ENCODE data around the gene SNX20.
A peak's percentile ranks its signal among the peaks of the same experiment; 100 is the strongest.

SNX20 gene

DNA sequence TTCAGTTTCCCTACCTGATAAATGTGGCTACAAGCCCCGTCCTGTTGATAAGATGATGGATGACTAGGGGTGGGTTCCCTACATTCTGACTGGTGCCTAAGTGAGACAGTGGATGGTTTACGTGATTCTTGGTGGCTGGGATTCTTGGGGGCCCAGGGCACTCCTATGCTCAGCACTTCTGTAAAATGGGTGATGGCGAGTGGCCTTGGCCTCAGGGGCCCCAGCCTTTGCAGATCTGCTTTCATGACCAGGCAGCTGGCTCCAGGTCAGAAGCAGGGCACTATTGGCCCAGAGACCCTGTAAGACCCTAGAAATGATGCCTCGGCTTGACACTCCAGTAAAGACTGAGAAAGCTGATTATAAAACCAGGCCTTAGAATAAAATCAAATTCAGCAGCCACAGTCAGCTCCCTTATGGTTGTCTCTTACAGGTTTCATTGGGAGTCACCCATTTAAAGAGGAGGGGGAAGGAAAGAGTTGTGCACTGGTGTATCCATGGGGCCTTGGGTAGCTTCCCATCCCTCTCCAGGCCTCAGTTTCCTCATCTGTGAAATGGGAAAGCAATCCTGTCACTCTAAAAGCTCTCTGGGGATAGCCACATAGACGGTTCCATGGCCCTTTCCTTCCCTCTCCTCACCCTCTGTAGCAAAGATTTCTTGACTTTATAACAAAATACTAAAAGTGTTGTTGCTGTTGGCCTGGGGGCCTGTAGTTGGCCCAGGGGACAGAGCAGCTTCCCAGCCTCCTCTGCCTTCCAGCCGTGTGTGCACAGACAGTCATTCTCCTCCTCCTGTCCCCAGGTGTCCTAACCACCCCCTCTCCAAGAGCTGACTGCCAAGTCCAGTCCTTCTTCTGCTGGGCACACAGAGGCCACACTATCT, 1.2 kb downstream of the SNX20 start:
- no peak for DNase-seq (ENCODE audit: low spot score)

DNA sequence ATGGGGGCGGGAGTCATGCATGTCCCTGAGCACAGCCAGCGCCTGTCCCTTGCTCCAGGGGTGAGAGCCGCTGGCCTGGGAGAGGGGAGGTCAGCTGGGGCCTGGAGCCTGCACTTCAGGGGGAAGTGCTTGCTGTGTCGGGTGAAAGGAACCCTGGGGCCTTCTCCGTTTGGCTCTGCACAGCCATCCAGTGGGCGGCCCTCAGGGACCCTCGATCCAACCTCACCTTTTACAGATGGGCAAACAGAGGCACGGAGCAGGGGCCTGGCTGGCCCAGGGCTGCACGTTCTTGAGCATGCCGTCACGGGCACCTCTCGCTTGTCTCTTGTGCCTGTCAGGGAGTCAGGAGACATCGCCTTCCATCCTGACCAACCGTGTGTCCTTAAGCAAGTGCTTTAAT, 1.8 kb downstream of the SNX20 start:
- no peak for DNase-seq (ENCODE audit: low spot score)

DNA sequence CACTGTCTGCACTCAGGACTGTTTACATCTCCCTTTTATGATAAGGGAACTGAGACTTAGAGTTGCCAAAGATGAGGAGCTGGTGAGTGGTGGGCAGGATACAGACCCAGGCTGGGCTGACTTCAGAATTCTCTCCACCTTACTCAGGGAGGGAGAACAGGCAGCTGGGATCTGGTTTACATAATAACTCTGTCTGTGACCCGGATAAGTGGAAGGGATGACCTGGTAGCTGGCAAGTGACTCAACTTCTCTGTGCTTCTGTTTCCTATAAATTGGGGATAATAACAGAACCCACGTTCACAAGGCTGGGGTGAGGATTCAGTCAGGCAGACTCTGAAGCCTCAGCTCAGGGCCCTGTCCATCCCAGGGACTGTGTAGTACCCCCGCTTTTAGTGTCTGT, 2.6 kb downstream of the SNX20 start:
- DNase-seq (ENCODE audit: low spot score), result no peak

DNA sequence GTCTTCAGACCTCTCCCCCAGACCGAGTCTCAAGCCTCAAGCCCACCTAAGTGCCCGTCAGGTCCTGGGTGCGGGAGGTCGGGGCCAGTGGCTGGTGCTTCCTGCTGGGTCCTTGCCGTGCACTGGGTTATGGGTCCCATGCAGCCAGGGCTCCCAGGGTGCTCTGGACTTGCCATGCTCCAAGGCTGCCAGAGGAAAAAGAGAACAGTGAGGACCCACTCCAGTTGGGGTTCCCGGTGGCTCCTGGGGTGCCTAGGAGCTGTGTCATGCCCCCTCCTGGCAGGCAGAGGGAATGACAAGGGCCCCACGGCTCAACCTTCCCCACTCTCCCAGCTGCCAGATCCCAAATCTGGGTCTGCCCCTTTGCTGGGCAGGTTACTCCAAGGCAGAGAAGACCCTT, 3.8 kb downstream of the SNX20 start:
- peak; percentile 29 for DNase-seq (ENCODE audit: low spot score)

DNA sequence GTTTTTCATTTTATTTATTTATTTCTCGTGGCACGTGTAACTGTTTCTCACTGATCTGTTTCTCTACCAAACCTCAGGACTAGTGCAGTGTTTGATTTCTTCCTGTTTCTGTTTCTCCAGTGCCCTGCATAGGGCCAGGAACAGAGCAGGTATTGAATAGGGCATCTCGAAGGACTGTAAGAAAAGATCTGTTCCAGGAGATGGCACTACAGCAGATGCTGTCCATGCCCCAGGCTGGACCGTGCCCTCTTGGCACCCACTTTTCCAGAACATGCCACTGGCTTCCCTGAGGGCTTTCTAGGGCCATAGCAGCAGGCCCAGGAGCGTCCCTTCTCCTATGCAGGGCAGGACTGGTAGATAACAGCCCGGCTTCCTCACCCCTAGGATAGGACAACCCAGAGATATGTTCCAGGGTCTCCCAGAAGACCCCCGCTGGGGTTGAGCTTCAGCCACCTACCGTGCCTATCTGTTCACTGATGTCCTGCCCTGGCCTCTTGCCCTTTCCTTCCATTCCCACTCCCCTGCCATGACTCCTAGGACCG, 4.4 kb downstream of the SNX20 start:
- no peak for DNase-seq (ENCODE audit: low spot score)

DNA sequence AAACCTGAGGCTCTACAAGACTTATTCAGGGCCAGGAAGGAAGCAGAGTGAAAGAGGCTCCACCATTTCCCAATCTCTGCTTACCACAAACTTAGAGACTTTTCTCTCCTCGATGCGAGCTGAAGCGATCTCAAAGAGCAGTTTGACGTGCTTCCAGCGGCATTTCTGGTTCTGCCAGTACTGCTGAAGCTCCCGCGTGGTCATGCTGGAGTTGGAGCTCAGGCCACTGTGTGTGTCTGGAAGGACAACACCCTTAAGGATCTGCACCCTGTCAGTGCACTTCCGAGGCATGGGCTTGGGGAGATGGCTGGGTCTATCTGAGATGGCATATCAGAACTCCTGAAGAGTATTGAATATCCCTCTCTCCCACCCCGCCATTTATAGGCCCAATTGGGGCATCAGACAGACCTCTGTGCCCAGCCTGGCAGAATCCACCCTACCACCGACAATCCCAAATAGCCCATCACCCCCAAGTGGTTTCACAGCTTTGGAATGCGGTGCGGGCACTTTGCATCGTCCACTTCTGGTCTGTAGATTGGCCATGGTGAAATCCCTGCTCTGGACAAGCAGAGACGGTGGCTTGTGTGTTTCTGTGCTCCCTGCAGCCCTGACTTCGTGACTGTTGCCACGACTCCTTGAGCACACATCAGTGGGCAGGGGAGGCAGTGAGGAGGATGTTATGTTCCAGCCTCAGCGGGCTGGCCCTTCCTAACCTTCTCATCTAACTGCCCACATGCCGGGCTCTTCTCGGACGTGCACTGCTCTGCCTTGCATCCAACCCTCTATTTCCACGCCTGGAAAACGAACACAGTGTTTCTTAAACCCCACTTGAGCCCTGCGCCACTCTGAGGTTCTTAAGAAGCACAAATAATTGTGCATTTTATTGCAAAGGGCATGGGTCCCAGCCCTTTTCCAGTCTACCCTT, 5.2 kb downstream of the SNX20 start:
- no peak for DNase-seq (ENCODE audit: low spot score)

DNA sequence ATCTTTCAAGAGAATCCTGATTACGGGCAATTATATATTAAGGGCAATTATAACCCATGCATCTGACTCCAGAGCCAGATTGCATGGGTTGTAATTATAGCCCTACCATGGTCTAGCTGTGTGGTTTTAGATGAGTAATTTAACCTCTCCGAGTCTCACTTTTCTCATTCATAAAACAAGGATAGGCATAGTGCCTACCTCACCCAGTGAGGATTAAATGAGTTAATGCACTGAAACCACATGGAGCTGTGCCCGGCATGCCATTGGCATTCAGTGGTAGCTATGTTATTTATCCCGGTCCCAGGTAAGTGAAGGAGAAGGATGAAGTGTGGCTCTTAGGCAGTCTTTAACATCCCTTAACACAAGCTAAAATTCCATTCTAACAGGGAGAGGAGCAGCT, 6.3 kb downstream of the SNX20 start:
- DNase-seq (ENCODE audit: low spot score), result no peak

DNA sequence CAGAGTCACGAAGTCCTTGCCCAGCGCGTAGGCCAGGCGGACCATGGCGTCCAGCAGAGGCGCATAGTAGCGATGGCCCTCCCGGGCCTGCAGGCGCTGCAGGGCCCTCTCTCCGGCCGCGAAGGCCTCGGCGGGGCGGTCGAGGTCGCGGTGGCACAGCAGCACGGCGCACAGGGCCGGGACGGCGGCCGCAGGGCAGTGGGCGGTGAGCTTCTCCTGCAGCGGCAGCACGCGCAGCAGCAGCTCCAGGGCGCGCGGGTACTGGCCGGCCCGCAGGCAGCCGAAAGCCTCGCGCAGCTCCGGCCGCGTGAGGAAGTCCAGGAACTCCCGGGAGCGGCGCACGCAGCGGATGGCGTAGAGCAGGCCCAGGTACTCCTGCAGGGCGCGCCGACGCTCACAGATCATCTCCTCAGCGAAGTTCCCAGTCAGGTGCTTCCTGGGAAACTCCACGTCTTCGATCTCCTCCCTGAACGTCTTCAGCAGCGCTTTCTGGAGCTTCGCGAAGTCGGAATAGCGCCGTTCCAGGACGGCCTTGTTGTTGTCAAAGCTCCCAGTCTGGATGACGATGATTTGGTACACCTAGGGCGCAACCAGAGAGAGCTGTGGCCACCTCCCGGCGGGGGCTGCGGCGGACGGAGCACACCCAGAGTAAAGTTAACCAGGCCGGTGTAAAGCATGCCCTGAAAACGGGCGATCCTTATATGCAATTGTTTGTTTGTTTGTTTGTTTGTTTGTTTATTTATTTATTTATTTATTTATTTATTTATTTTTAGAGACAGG, 7.4 kb downstream of the SNX20 start:
- no peak for DNase-seq (ENCODE audit: low spot score)

DNA sequence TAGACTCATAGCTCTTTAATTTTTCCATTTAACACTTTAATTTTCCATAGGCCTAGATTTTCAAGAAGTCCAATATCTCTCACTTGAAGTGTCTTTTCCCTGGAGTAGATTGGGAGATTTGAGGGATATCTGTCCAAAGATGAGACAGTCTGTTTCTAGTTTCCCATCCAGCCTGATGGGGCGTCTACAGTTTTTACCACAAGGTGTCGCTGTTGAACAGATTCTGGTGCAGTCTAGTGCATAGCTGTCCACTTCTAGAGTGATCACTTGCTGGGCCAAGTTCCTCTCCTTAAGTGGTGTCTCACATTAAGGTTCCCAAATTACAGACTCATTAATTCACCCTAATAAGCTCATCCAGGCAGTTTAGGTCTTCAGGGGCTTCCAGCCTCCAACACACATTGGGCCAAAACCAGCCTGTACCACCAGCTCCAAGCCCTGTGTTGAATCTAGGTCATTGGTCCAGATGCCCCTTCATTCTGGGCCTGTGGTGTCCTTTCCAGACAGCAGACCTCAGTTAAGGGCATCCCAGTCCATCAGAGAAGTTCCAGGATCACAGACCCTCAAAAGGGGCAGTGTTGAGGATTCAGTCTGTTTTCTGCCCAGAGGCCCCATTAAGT, 9.4 kb downstream of the SNX20 start:
- DNase-seq (ENCODE audit: low spot score), result no peak

DNA sequence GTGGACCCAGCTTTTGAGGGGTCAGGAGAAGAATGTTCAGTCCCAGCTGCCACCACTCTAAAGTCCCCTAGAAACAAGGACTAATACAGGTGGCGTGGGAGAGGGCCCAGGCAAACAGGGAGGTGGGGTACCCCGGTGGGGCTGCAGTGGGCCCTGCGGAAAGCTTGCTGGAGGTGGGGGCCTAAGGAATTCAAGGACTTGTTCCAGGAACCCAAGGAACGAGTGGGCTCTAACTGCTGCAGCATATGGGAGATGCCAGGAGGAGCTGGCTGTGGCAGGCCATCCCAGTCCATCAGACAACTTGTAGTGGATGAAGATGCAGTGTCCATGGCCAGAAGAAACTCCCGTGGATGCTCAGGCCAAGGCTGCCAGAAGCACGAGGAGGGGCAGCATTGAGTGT, 10.6 kb downstream of the SNX20 start:
- DNase-seq (ENCODE audit: low spot score), result no peak

DNA sequence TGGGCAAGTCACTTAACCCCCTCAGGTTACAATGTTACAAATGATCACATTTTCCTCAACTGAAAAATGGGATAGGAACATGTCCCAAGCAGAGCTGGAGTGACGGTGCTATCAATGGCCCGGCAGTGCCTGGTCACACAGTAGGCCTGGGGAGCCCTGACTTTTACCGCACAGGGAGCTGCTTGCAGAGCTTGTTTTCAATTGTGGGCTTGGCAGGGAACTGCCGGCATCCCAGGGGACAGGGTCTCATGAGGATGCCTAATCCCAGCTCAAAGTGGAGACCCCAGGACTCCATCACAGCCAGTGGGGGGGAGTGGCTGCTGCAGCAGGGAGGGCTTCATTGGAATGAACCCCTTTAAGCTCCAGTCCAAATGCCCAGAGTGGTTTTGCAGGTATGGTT, 11.4 kb downstream of the SNX20 start:
- no peak for DNase-seq (ENCODE audit: low spot score)

DNA sequence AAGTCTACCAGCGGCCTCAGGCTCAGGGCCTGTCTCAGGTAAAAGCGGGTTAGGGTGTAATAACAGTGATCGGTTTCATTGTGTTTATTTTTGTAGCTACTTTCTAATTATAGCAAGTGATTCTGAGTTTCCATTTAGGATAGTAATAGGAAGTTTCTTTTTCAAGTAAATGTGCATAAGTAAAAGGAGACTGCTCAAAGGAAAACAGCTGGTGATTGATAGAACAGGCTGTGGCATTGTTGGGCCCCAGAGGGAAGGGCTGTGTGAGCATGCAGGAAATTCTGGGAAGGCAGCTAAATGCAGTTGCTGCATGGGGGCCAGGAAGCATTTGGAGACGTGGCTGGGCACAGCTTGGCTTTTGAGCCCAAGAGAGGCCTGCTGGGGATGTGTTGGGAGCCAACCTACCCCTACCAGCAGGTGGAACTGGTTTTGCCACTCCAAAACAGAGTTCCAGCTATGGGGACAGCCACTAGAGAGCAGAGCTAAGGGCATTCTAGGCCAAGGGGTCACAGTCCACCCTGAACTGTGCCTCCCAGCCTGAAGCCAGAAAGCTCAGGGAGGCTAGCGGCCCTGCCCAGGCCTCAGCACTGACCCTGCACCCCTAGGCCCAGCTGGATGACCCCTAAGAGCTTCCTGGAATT, 12.6 kb downstream of the SNX20 start:
- DNase-seq (ENCODE audit: low spot score), result no peak

DNA sequence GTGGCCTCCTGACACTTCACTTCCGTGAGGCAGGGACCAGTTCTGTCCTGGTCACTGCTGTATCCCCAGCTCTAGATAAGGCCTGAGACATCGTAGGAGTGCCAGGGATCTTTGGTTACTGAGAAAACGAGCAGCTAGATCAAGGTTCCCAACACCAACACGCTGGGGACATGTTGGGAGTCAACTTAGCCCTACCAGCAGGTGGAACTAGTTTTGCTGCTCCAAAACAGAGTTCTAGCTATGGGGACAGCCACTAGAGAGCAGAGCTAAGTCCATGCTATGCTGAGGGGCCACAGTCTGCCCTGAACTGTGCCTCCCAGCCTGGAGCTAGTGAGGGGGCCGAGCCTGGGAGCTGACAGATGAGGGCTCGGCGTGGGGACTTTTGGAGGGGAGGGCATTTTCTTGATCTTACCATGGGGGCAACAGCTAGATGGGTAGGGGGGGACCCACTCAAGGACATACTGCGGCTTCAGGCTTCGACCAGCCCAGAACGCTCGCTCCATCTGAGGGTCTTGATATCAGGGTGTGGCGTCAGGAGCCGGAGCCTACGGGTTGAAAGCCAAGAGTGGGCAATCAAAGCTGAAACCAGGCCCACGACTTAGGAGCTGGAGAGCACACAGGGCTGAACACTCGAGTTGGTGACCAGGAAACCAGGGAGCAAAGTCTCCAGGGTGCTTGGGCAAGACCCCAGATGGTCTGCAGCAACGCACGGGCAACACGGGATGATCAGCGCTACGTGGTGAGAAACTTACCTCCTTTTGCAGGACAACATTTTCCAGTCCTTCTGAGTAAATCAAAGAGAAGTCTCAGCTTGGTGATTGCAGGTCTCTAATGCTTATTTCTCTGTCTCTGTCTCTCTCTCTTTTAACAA, 13.4 kb downstream of the SNX20 start:
- DNase-seq (ENCODE audit: low spot score), result no peak

DNA sequence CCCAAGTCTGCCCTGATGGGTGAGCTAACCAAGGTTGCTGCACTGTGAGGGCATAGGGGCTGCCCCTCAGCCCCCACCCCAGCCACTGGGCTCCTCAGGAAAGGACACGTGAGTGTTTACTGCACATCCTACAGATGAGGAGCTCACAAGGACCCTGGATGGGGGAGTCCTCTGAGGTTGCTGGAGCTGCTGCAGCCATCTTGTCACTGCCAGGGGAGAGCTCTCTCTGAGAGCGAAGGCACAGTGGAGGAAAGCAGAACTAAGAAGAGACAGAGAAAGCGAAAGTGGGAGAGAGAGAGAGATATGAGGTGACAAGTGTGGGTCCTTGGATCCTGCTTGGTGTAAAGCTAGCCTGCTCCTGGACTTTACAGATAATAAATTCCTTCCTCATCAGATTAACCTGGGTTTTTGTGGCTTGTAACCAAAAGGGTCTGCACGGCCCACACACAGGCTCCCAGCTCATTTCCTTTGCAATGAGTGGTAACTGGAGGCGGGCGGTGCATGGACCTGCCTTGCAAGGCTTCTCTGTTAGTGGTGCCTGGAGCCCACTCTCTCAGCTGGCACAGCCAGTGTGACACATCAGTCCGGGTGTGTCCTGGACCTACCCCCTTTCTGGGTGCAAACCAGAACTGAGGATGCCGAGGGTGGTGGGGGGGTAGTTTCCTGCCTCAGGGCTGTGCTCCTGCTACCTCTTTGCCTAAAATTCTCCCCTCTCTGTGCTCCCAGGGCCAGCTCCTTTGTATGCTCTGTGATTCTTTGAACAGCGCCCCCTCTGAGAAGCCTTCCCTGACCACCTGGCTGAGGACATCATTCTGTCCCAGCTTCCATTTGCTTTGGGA, 14.2 kb downstream of the SNX20 start:
- DNase-seq (ENCODE audit: low spot score), result peak; percentile 45

DNA sequence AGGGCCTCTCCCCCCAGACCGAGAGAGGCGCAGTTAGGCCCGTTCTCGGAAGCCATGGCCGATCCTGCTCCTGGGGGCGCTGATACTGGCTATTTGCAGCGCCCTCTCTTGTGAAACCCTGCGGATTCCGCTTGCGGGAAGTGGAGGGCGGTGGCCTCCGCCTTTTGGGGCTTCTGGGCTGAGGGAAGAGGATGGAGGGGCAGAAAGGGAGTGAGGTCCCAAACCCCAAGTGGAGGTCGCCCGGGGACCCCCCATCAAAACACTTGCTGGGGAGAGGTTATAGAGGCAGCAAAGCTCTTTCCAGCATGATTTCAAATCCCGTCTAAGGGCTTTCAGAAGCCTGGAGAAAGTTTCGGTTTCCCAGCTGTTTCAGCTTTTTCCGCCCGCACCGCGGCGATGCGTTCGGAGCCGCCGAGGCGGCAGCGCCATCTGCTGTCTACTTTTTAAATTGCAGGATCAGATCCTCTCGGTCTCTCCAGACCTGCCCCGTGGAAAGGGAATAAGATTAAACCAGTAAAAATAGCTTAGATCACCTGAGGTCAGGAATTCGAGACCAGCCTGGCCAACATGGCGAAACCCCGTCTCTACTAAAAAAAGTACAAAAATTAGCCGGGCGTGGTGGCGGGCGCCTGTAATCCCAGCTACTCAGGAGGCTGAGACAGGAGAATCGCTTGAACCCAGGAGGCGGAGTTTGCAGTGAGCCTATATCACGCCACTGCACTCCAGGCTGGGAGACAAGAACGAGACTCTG, 15.8 kb downstream of the SNX20 start:
- peak; percentile 70 for DNase-seq (ENCODE audit: low spot score)

DNA sequence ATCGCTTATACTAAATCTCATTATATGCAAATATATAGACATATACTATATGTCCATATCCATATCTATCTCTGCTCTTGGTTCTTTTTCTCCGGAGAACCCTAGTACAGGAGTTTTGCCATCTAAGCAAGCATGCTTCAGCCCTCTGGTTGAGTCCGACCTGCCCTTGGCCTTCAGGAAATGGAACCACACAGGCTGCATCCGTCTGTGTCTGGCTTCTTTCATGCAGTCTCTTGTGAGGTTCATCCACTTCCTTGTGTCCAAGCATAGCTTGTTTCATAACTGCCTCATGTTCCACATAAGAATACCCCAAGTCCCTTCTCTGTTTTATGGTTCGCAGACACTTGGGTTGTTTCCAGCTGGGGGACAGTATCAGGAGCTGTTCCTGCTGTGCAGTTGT, 16.8 kb downstream of the SNX20 start:
- no peak for DNase-seq (ENCODE audit: low spot score)

DNA sequence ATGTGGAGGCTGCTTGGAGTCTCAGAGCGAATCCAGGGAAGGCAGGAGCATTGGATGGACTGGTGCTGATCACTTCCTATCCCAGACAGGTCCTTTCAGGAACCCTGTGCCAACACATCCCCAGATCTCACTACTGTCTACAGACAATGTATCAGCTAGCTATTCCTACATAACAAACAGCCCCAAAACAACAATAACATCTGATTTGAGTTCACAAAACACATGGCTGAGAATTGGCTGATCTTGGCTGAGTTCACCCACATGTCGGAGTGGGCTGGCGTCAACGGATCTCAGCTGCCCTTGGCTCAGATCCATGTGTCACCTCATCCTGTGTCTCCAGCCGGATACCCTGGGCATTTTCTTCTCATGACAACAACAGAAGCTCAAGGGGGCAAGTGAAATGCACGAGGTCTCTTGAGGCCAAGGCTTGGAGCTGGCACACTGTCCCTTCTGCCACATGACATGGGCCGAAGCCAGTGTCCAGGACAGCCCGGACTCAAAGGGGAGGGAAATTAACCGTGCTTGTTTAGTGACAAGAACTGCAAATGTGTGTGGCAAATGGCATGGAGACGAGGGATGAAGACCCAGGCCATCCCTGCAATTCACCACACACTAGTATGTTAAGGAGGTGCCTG, 18.7 kb downstream of the SNX20 start:
- DNase-seq (ENCODE audit: low spot score), result no peak

DNA sequence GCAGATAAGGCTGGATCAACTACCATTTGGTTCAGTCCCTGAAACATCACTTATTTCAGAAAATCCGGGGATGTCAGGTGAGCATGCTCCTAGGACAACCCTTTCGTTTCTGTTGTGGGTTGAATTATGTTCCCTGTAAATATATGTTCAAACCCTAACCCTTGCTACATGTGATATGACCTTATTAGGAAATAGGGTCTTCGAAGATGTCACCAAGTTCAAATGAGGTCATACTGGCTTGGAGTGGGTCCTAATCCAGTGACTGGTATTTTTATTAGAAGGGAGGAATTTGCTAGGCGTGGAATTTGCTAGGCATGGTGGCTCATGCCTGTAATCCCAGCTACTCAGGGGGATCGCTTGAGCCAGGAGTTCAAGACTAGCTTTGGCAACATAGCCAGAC, 21.3 kb downstream of the SNX20 start:
- DNase-seq (ENCODE audit: low spot score), result no peak

Measured in germinal center (tissue), 1 donor.